Measurements from ENCODE around the gene JAKMIP2.
"Not testable (repeated sequence)": the region's sequence is repeated elsewhere in the genome, so short reads cannot be mapped to it uniquely, and the experiment has no call there.

The JAKMIP2 gene

GRCh38 chr5:147586832-147587231, 195.7 kb downstream of the JAKMIP2 start:
- no peak for DNase-seq

- no peak for DNase-seq
Observed at GRCh38 chr5:147586221-147586620, 196.3 kb downstream of the JAKMIP2 start.

GRCh38 chr5:147582272-147582671, 200.3 kb downstream of the JAKMIP2 start:
- not testable (repeated sequence) for DNase-seq

GRCh38 chr5:147580418-147580817, 202.1 kb downstream of the JAKMIP2 start:
- not testable (repeated sequence) for DNase-seq

GRCh38 chr5:147578228-147579024, 204.1 kb downstream of the JAKMIP2 start:
- peak; percentile 58 for DNase-seq

GRCh38 chr5:147576646-147577535, 205.6 kb downstream of the JAKMIP2 start:
- DNase-seq: peak; percentile 11

GRCh38 chr5:147575598-147575997, 206.9 kb downstream of the JAKMIP2 start:
- no peak for DNase-seq

GRCh38 chr5:147573211-147573610, 209.3 kb downstream of the JAKMIP2 start:
- no peak for DNase-seq

- no peak for DNase-seq
Observed at GRCh38 chr5:147568710-147569406, 213.7 kb downstream of the JAKMIP2 start.

GRCh38 chr5:147567917-147568598, 214.5 kb downstream of the JAKMIP2 start:
- no peak for DNase-seq

GRCh38 chr5:147565524-147565923, 217.0 kb downstream of the JAKMIP2 start:
- no peak for DNase-seq

- no peak for DNase-seq
Observed at GRCh38 chr5:147564124-147564486, 218.4 kb downstream of the JAKMIP2 start.

- no peak for DNase-seq
Observed at GRCh38 chr5:147563466-147564123, 218.9 kb downstream of the JAKMIP2 start.

GRCh38 chr5:147561435-147561834, 221.1 kb downstream of the JAKMIP2 start:
- no peak for DNase-seq

- peak; percentile 36 for DNase-seq
Observed at GRCh38 chr5:147560718-147561331, 221.7 kb downstream of the JAKMIP2 start.

GRCh38 chr5:147559749-147560148, 222.8 kb downstream of the JAKMIP2 start:
- no peak for DNase-seq

GRCh38 chr5:147558826-147559225, 223.7 kb downstream of the JAKMIP2 start:
- DNase-seq: peak; percentile 63

GRCh38 chr5:147557876-147558745, 224.4 kb downstream of the JAKMIP2 start:
- no peak for DNase-seq

- no peak for DNase-seq
Observed at GRCh38 chr5:147555176-147555575, 227.4 kb downstream of the JAKMIP2 start.

- DNase-seq: peak; percentile 24
Observed at GRCh38 chr5:147554261-147554817, 228.2 kb downstream of the JAKMIP2 start.

Data from NCI-H2029 (cell line).